K562 treated with DMSO at 1 percent for 4 hours (cell line): ENCODE data around the gene USF2. TPM values are rescaled to one million over a fixed set of nuclear protein-coding genes. Genes with fewer than 3 reads are reported as not detected.

Experiments
- total RNA-seq: library from RNA; unstranded; fragments of 300-600 nt; gene quantifications from 2 replicates; pipeline ENCODE4 v1.2.3, GENCODE V29; 2022; ENCODE audit not compliant: insufficient read depth

USF2 gene
- 172 and 187 TPM in 2 replicates for total RNA-seq

GRCh38 chr19:35268536-35269437 lies at the start of gene USF2:
TSS of gene USF2 (plus strand) at chr19:35268962. CDS start at chr19:35269102, 140 bp downstream.

GRCh38 chr19:35228177-35228930 lies 40.4 kb upstream of the USF2 start, which contains the start of gene FAM187B:
TSS of gene FAM187B (minus strand) at chr19:35228739. CDS start at chr19:35228680, 59 bp downstream.

GRCh38 chr19:35248310-35249145 lies 20.2 kb upstream of the USF2 start, which contains the start of gene LSR:
TSS of gene LSR (plus strand) at chr19:35249002. CDS start at chr19:35249023, 21 bp downstream.

GRCh38 chr19:35291916-35292315 lies 23.2 kb downstream of the USF2 start, which contains the start of gene MAG:
TSS of gene MAG (plus strand) at chr19:35292161. CDS start at chr19:35295409, 3,248 bp downstream.

GRCh38 chr19:35328851-35329285 lies 60.1 kb downstream of the USF2 start, which contains the start of gene CD22:
TSS of gene CD22 (plus strand) at chr19:35329187. CDS start at chr19:35332041, 2,854 bp downstream.

Other genes starting within 250 kb of the USF2 start
- gene SCN1B, start 238.5 kb upstream of the USF2 start, total RNA-seq: 4.4 and 5.1 TPM in 2 replicates
- gene HPN, start 227.2 kb upstream of the USF2 start, total RNA-seq: 2.3 and 3.3 TPM in 2 replicates
- gene FXYD3, start 153.1 kb upstream of the USF2 start, total RNA-seq: not detected in 2 replicates
- 0.47 and 2.3 TPM in 2 replicates for gene LGI4, start 133.9 kb upstream of the USF2 start, total RNA-seq
- not detected in 2 replicates for gene FXYD1, start 130.1 kb upstream of the USF2 start, total RNA-seq
- gene FXYD7, start 125.7 kb upstream of the USF2 start, total RNA-seq: 2.7 TPM in 1 of 2 replicates, not detected in the other
- 333 and 372 TPM in 2 replicates for gene FXYD5, start 114.2 kb upstream of the USF2 start, total RNA-seq
- gene FAM187B, start 40.2 kb upstream of the USF2 start, total RNA-seq: not detected in 2 replicates
- 53.8 and 59.3 TPM in 2 replicates for gene LSR, start 20.0 kb upstream of the USF2 start, total RNA-seq
- 3.5 and 5.3 TPM in 2 replicates for gene HAMP, start 13.6 kb downstream of the USF2 start, total RNA-seq
- gene MAG, start 23.2 kb downstream of the USF2 start, total RNA-seq: 0.54 and 1.9 TPM in 2 replicates
- gene CD22, start 60.2 kb downstream of the USF2 start, total RNA-seq: 5.8 and 9.1 TPM in 2 replicates
- gene FFAR1, start 78.9 kb downstream of the USF2 start, total RNA-seq: not detected in 2 replicates
- not detected in 2 replicates for gene FFAR3, start 89.5 kb downstream of the USF2 start, total RNA-seq
- gene GPR42, start 102.1 kb downstream of the USF2 start, total RNA-seq: not detected in 2 replicates
- not detected in 2 replicates for gene FFAR2, start 179.3 kb downstream of the USF2 start, total RNA-seq
- not detected in 2 replicates for gene KRTDAP, start 221.5 kb downstream of the USF2 start, total RNA-seq
- not detected in 2 replicates for gene DMKN, start 244.7 kb downstream of the USF2 start, total RNA-seq